ENCODE data around the gene COL8A1.

The COL8A1 gene

DNA sequence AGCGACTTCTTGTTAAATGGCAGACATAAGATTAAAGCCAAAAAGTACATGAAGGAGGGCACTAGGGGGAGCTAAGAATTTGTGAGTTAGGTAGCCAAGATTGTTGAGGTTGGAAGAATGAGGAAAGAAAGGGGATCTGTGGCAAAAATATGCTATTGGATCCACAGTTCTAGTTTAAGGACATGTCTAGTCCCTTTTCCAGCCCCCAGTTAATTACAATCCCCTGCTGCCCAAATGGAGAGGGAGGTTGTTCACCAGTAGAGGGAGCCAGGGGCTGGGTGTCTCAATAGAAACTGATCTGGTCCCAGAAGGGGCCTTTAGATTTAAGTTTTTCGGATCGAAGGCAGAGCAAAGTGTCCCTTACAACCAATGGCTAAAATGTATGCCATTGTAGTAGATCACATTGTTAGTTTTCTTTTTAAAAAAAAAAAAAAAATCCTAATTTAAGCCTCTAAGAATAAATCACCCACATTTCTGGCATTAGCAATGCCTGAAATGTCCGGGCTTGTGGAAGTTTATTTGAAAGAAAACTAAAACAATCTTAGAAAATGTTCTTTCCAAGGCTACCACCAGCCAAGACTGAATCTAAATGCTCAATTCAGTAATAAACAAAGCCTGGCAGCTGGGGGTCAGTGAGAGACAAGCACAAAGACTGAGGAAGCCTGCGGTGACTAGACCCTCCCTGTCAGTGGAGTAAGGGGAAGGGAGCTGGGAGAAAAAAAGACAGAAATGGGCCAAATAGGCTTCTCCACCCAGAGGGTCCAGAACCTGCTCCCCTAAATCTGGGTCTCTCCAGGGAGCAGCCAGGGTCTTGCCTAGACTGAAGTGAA lies 7.1 kb downstream of the COL8A1 start:
- FAIRE-seq (no peak), DNase-seq (ENCODE audit: insufficient read length, low spot score) (no peak)
- TF ChIP-seq, protein P1, sequence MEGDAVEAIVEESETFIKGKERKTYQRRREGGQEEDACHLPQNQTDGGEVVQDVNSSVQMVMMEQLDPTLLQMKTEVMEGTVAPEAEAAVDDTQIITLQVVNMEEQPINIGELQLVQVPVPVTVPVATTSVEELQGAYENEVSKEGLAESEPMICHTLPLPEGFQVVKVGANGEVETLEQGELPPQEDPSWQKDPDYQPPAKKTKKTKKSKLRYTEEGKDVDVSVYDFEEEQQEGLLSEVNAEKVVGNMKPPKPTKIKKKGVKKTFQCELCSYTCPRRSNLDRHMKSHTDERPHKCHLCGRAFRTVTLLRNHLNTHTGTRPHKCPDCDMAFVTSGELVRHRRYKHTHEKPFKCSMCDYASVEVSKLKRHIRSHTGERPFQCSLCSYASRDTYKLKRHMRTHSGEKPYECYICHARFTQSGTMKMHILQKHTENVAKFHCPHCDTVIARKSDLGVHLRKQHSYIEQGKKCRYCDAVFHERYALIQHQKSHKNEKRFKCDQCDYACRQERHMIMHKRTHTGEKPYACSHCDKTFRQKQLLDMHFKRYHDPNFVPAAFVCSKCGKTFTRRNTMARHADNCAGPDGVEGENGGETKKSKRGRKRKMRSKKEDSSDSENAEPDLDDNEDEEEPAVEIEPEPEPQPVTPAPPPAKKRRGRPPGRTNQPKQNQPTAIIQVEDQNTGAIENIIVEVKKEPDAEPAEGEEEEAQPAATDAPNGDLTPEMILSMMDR (IDR thresholded peaks at IDR 0.05; ENCODE audit: insufficient read depth, missing control alignments), result peak; percentile 35

DNA sequence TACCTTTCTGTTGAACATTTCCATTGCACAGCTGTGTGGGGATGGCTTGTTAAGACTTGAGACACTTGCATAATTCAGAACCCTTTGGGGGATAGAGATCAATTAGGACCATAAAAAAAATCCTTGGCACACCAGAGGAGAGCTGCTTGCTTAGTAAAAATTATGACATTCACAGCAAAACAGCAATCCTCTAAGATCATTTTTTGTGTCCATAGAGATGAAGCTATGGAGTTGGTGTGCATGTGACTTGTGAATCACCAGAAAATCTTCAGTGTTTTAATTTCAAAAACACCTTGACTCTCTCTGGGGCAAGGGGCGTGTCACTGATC lies 7.7 kb downstream of the COL8A1 start:
- DNase-seq (ENCODE audit: insufficient read length, low spot score) (no peak), FAIRE-seq (no peak)
- TF ChIP-seq, protein P1 (IDR thresholded peaks at IDR 0.05; ENCODE audit: insufficient read depth, missing control alignments), result no peak

DNA sequence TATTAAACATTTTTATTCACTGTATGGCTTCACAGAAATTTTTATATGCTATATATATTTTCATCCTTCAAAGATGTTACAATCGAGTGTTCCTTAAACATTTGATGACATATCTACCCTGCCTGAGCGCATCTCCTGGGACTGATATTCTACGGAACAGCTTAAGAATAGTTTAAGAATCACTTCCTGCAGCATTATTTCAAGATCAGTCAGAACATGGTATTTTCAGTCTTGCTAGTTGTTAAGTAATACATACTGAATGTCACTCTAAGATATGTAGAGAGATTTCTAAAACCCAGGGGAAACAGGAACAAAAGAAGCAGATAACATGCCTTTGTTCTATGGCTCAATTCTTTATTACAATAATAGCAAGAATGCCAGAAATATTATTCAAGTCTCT lies 8.7 kb downstream of the COL8A1 start:
- no peak for DNase-seq (ENCODE audit: insufficient read length, low spot score)
- FAIRE-seq, result no peak
- TF ChIP-seq, protein P1 (IDR thresholded peaks at IDR 0.05; ENCODE audit: insufficient read depth, missing control alignments), result no peak

DNA sequence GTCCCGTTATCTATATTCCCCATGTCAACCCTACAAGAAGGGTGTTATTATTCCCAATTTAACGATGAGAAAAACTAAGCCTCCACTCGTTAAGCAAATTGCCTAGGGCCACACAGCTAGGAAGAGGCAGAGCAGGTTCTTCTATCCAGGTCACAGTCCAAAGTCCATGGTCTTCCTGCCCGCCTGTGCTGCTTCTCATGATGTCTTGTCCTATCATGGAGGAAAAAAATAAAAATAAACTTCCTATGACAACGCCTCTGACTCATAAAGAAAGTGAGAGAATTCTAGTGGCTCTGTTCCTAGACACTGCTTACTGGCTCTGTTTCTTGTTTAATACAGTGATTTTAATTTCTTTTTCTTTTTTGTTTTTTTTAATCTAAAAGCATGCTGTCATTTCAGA lies 9.7 kb downstream of the COL8A1 start:
- no peak for DNase-seq (ENCODE audit: insufficient read length, low spot score)
- TF ChIP-seq, protein P1 (IDR thresholded peaks at IDR 0.05; ENCODE audit: insufficient read depth, missing control alignments), result no peak

DNA sequence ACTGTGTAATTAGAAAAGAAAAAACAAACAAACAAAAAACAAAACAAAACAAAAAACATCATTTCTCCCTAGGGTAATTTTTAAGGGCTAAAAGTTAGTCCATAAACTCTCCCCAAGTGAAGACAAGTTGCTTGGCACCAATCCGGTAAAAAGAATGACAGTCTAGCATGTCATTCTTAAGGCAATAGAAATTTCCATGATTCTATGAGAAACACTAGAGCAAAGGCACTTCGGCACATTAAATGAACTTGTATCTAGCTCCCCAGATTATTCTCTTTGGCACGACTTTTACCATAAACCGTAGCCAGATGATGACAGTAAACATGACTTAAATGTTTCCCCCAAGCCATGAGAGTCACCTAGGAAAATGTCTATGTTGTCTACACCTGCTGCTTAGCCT lies 10.1 kb downstream of the COL8A1 start:
- TF ChIP-seq, protein P1 (IDR thresholded peaks at IDR 0.05; ENCODE audit: insufficient read depth, missing control alignments), result no peak
- FAIRE-seq (no peak), DNase-seq (ENCODE audit: insufficient read length, low spot score) (no peak)

More for the DNA sequence above, 9.7 kb downstream of the COL8A1 start:
- no peak for FAIRE-seq

DNA sequence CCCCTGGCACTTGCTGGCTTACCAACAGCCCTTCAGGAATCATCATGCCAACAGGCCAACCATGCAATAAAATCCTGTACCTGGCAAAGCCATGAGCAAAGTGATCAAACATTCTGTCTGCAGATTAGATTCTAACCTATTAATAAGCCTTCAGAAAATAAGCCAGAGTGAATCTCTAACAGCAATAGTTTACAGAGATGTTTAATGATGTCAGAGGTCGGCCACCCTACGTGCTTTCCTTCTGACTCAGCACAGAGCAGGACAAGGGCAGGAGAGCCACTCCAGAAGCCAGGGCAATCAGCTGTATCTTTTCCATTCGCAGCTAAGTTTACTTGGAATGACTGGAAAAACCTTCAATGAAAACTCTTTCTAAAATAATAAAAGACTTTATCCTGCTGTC lies 13.1 kb downstream of the COL8A1 start:
- DNase-seq (ENCODE audit: insufficient read length, low spot score), result no peak
- no peak for FAIRE-seq

DNA sequence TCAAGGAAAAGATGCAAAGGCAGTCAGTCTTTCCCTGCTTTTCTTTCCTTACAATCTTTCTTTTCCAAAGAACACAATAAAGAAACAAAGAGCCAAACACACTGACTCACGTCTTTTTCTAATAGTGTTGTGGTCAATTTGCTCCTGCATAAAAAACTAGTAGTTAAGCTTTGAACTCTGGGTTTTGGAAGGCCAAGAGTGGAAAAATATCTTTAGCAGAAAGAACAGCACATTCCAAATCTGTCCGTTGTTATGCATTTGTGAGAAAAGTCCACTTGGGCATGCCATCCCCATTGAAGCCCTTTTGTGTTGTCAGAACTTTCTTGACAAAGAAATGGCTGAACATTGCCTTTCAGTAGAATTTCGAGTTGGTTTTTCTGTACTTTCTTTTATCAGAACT lies 18.2 kb downstream of the COL8A1 start:
- no peak for DNase-seq (ENCODE audit: insufficient read length, low spot score)
- no peak for FAIRE-seq
- TF ChIP-seq, protein P1 (IDR thresholded peaks at IDR 0.05; ENCODE audit: insufficient read depth, missing control alignments), result no peak

More for the DNA sequence above, 13.1 kb downstream of the COL8A1 start:
- TF ChIP-seq, protein P1 (IDR thresholded peaks at IDR 0.05; ENCODE audit: insufficient read depth, missing control alignments), result no peak

Measured in D721Med (cell line).